ENCODE results near the gene FMO4. TPM values are rescaled to one million over a fixed set of nuclear protein-coding genes. Genes with fewer than 3 reads are reported as not detected.

FMO4 gene
- polyA plus RNA-seq, 1 donor from 2014 or later: not detected

DNA sequence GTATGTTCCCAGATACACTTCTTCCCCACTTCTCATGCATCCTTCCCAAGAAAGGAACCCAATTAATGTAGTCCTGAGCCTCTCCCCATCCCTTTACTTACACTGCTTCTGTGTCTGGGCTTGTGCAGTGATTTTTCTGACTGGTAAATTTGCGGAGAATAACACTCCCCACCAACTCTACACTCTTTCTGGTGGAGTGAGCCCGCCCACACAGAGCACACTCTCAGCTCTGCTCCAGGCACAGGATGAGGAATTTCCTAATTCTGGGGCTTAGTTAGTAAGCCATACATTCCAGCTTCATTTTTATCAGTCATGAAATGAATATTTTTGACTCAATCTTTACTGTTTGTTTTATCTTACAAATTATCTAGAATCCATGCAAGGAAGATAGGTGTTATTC, 38.6 kb downstream of the FMO4 start:
- H3K27me3 ChIP-seq (ENCODE audit: insufficient read depth, low read depth, low read length): no peaks in the 10 kb centered on the region
- no peaks in the 10 kb centered on the region for H3K9me3 ChIP-seq (ENCODE audit: low read length)
- H3K36me3 ChIP-seq (ENCODE audit: insufficient read depth, low read length): no peaks in the 10 kb centered on the region
- no peak overlapping the region for H3K4me2 ChIP-seq (ENCODE audit: low read length)
- no peak overlapping the region for H3K4me3 ChIP-seq (ENCODE audit: low read length)
- no peaks in the 10 kb centered on the region for H3K79me2 ChIP-seq (replicated peaks; ENCODE audit: insufficient read depth, low read length)
- no peaks in the 10 kb centered on the region for H3K9me2 ChIP-seq (ENCODE audit: insufficient read depth, low read length)
- H3K9ac ChIP-seq (ENCODE audit: low read length): no peak overlapping the region
- H4K20me1 ChIP-seq (ENCODE audit: insufficient read depth): no peaks in the 10 kb centered on the region
- no peaks in the 10 kb centered on the region for H3F3A ChIP-seq (ENCODE audit: insufficient read depth, low read length, poor library complexity, severe bottlenecking)
- no peak overlapping the region for H3K27ac ChIP-seq (ENCODE audit: low read length)
- H2AFZ ChIP-seq (ENCODE audit: low read depth, low read length): no peak overlapping the region
- TF ChIP-seq MXI1 (conservative IDR thresholded peaks at IDR 0.05; ENCODE audit: poor library complexity, severe bottlenecking): no peak

DNA sequence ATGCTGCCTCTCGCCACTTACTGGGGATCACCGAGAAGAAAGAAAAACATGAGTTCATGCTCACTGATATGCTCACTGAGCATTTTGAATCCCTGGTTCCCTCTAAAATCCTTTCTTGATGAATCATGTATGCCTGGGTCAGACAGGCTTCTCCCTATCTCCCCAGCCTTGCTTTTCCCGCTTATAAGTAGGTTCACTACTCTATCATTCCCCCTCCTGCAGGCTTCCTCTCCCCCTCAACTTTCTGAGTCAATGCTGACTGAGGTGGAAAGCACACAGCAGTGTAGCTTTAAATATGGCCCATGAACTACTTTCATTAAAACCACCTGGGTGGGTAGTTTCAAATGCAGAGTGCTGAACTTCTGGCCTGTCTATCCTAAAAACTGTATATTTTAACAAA, 41.7 kb downstream of the FMO4 start:
- Histone ChIP-seq H3K79me2 (replicated peaks; ENCODE audit: insufficient read depth, low read length) (no peaks in the 10 kb centered on the region), H3K27ac (ENCODE audit: low read length) (no peak overlapping the region), H3K4me2 (ENCODE audit: low read length) (no peak overlapping the region), H3K9me3 (ENCODE audit: low read length) (no peaks in the 10 kb centered on the region), H3K4me3 (ENCODE audit: low read length) (no peak overlapping the region), H3K9ac (ENCODE audit: low read length) (no peak overlapping the region), H3K36me3 (ENCODE audit: insufficient read depth, low read length) (no peaks in the 10 kb centered on the region), H3K9me2 (ENCODE audit: insufficient read depth, low read length) (no peaks in the 10 kb centered on the region), H3F3A (ENCODE audit: insufficient read depth, low read length, poor library complexity, severe bottlenecking) (no peaks in the 10 kb centered on the region), H3K27me3 (ENCODE audit: insufficient read depth, low read depth, low read length) (no peaks in the 10 kb centered on the region), H4K20me1 (ENCODE audit: insufficient read depth) (no peaks in the 10 kb centered on the region), H2AFZ (ENCODE audit: low read depth, low read length) (no peak overlapping the region)
- TF ChIP-seq, protein P1, sequence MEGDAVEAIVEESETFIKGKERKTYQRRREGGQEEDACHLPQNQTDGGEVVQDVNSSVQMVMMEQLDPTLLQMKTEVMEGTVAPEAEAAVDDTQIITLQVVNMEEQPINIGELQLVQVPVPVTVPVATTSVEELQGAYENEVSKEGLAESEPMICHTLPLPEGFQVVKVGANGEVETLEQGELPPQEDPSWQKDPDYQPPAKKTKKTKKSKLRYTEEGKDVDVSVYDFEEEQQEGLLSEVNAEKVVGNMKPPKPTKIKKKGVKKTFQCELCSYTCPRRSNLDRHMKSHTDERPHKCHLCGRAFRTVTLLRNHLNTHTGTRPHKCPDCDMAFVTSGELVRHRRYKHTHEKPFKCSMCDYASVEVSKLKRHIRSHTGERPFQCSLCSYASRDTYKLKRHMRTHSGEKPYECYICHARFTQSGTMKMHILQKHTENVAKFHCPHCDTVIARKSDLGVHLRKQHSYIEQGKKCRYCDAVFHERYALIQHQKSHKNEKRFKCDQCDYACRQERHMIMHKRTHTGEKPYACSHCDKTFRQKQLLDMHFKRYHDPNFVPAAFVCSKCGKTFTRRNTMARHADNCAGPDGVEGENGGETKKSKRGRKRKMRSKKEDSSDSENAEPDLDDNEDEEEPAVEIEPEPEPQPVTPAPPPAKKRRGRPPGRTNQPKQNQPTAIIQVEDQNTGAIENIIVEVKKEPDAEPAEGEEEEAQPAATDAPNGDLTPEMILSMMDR (IDR thresholded peaks at IDR 0.05; ENCODE audit: poor library complexity, severe bottlenecking): no peak
- TF ChIP-seq TAF1 (IDR thresholded peaks at IDR 0.05; ENCODE audit: low read depth): no peak
- TF ChIP-seq SMC3 (conservative IDR thresholded peaks at IDR 0.05; ENCODE audit: poor library complexity): no peak
- no peak for TF ChIP-seq EP300 (conservative IDR thresholded peaks at IDR 0.05; ENCODE audit: poor library complexity, severe bottlenecking)
- no peak for TF ChIP-seq MXI1 (conservative IDR thresholded peaks at IDR 0.05; ENCODE audit: poor library complexity, severe bottlenecking)
- TF ChIP-seq, protein P2, sequence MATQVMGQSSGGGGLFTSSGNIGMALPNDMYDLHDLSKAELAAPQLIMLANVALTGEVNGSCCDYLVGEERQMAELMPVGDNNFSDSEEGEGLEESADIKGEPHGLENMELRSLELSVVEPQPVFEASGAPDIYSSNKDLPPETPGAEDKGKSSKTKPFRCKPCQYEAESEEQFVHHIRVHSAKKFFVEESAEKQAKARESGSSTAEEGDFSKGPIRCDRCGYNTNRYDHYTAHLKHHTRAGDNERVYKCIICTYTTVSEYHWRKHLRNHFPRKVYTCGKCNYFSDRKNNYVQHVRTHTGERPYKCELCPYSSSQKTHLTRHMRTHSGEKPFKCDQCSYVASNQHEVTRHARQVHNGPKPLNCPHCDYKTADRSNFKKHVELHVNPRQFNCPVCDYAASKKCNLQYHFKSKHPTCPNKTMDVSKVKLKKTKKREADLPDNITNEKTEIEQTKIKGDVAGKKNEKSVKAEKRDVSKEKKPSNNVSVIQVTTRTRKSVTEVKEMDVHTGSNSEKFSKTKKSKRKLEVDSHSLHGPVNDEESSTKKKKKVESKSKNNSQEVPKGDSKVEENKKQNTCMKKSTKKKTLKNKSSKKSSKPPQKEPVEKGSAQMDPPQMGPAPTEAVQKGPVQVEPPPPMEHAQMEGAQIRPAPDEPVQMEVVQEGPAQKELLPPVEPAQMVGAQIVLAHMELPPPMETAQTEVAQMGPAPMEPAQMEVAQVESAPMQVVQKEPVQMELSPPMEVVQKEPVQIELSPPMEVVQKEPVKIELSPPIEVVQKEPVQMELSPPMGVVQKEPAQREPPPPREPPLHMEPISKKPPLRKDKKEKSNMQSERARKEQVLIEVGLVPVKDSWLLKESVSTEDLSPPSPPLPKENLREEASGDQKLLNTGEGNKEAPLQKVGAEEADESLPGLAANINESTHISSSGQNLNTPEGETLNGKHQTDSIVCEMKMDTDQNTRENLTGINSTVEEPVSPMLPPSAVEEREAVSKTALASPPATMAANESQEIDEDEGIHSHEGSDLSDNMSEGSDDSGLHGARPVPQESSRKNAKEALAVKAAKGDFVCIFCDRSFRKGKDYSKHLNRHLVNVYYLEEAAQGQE (IDR thresholded peaks at IDR 0.05; ENCODE audit: borderline replicate concordance): no peak
- no peak for TF ChIP-seq RAD21 (conservative IDR thresholded peaks at IDR 0.05)

DNA sequence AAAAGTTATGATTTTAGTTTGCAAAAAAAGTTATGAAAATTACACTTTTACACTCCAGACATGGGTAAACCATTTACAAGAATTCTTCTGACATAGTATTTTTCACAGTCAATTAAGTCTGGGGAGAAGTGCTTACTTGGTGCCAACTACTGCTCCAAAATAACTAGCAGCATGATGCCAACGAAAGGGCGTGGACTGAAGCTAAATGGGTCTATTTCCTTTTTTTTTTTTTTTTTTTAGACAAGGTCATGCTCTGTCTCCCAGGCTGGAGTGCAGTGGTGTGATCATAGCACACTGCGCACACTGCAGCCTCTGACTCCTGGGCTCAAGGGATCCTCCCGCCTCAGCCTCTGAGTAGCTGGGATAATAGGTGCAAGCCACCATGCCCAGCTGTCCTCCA, 43.2 kb downstream of the FMO4 start:
- Histone ChIP-seq H3K27ac (ENCODE audit: low read length) (no peak overlapping the region), H3K9ac (ENCODE audit: low read length) (no peak overlapping the region), H3F3A (ENCODE audit: insufficient read depth, low read length, poor library complexity, severe bottlenecking) (no peaks in the 10 kb centered on the region), H2AFZ (ENCODE audit: low read depth, low read length) (no peak overlapping the region), H3K36me3 (ENCODE audit: insufficient read depth, low read length) (no peaks in the 10 kb centered on the region), H4K20me1 (ENCODE audit: insufficient read depth) (no peaks in the 10 kb centered on the region), H3K9me2 (ENCODE audit: insufficient read depth, low read length) (no peaks in the 10 kb centered on the region), H3K4me2 (ENCODE audit: low read length) (no peak overlapping the region), H3K4me3 (ENCODE audit: low read length) (no peak overlapping the region), H3K27me3 (ENCODE audit: insufficient read depth, low read depth, low read length) (no peaks in the 10 kb centered on the region), H3K9me3 (ENCODE audit: low read length) (no peaks in the 10 kb centered on the region), H3K79me2 (replicated peaks; ENCODE audit: insufficient read depth, low read length) (no peaks in the 10 kb centered on the region)
- TF ChIP-seq, protein P2 (IDR thresholded peaks at IDR 0.05; ENCODE audit: borderline replicate concordance): no peak
- no peak for TF ChIP-seq RAD21 (conservative IDR thresholded peaks at IDR 0.05)
- TF ChIP-seq, protein P1 (IDR thresholded peaks at IDR 0.05; ENCODE audit: poor library complexity, severe bottlenecking): no peak
- TF ChIP-seq POLR2AphosphoS5 (IDR thresholded peaks at IDR 0.05): no peak
- no peak for TF ChIP-seq EZH2 (IDR thresholded peaks at IDR 0.05; ENCODE audit: borderline replicate concordance, insufficient read depth, low read length, poor library complexity, severe bottlenecking)
- no peak for TF ChIP-seq EP300 (conservative IDR thresholded peaks at IDR 0.05; ENCODE audit: poor library complexity, severe bottlenecking)
- no peak for TF ChIP-seq MXI1 (conservative IDR thresholded peaks at IDR 0.05; ENCODE audit: poor library complexity, severe bottlenecking)
- TF ChIP-seq SMC3 (conservative IDR thresholded peaks at IDR 0.05; ENCODE audit: poor library complexity): no peak
- TF ChIP-seq TAF1 (IDR thresholded peaks at IDR 0.05; ENCODE audit: low read depth): no peak
